Measurements from ENCODE around the gene PSD4.

PSD4 gene

GRCh38 chr2:113235347-113236226, 61.8 kb downstream of the PSD4 start:
- peak; percentile 45 to 56 (median 51) for DNase-seq (ENCODE audit: low read depth in 2 of 3, low spot score in 1 of 3)

- DNase-seq (ENCODE audit: low read depth in 2 of 3, low spot score in 1 of 3) = no peak
Measured at GRCh38 chr2:113236367-113237159, 62.8 kb downstream of the PSD4 start.

- no peak for DNase-seq (ENCODE audit: low read depth in 2 of 3, low spot score in 1 of 3)
Measured at GRCh38 chr2:113237604-113238160, 63.9 kb downstream of the PSD4 start.

- DNase-seq (ENCODE audit: low read depth in 2 of 3, low spot score in 1 of 3) = no peak
Measured at GRCh38 chr2:113238871-113239839, 65.4 kb downstream of the PSD4 start.

- DNase-seq (ENCODE audit: low read depth in 2 of 3, low spot score in 1 of 3) = peak in 1 of 3 donors; percentile 15
Measured at GRCh38 chr2:113240150-113240914, 66.6 kb downstream of the PSD4 start.

GRCh38 chr2:113240915-113241911, 67.4 kb downstream of the PSD4 start:
- peak; percentile 48 to 67 (median 66) for DNase-seq (ENCODE audit: low read depth in 2 of 3, low spot score in 1 of 3)

GRCh38 chr2:113242327-113242726, 68.6 kb downstream of the PSD4 start:
- DNase-seq (ENCODE audit: low read depth in 2 of 3, low spot score in 1 of 3) = no peak

- DNase-seq (ENCODE audit: low read depth in 2 of 3, low spot score in 1 of 3) = no peak
Measured at GRCh38 chr2:113245276-113245711, 71.5 kb downstream of the PSD4 start.

- DNase-seq (ENCODE audit: low read depth in 2 of 3, low spot score in 1 of 3) = no peak
Measured at GRCh38 chr2:113246606-113247005, 72.8 kb downstream of the PSD4 start.

GRCh38 chr2:113248997-113249770, 75.4 kb downstream of the PSD4 start:
- DNase-seq (ENCODE audit: low read depth in 2 of 3, low spot score in 1 of 3) = peak; percentile 55 to 79 (median 64)

- DNase-seq (ENCODE audit: low read depth in 2 of 3, low spot score in 1 of 3) = no peak
Measured at GRCh38 chr2:113251118-113251517, 77.3 kb downstream of the PSD4 start.

GRCh38 chr2:113252047-113252590, 78.3 kb downstream of the PSD4 start:
- DNase-seq (ENCODE audit: low read depth in 2 of 3, low spot score in 1 of 3) = no peak

GRCh38 chr2:113253453-113253852, 79.7 kb downstream of the PSD4 start:
- DNase-seq (ENCODE audit: low read depth in 2 of 3, low spot score in 1 of 3) = no peak

GRCh38 chr2:113255140-113256070, 81.6 kb downstream of the PSD4 start:
- no peak for DNase-seq (ENCODE audit: low read depth in 2 of 3, low spot score in 1 of 3)

GRCh38 chr2:113257516-113258264, 83.9 kb downstream of the PSD4 start:
- no peak for DNase-seq (ENCODE audit: low read depth in 2 of 3, low spot score in 1 of 3)
